ENCODE data around the gene ARHGAP9.
"Not testable (repeated sequence)": the region's sequence is repeated elsewhere in the genome, so short reads cannot be mapped to it uniquely, and the experiment has no call there.

The ARHGAP9 gene

GRCh38 chr12:57456145-57456700 lies 23.4 kb downstream of the ARHGAP9 start:
- peak; percentile 18 to 55 for DNase-seq

- no peak for DNase-seq
Measured at GRCh38 chr12:57455374-57456144, 24.1 kb downstream of the ARHGAP9 start.

GRCh38 chr12:57454566-57455373 lies 24.9 kb downstream of the ARHGAP9 start, which contains the start of gene INHBE:
TSS of gene INHBE (plus strand) at chr12:57455307. CDS start at chr12:57455537, 230 bp downstream.
- no peak for DNase-seq

GRCh38 chr12:57454213-57454565 lies 25.5 kb downstream of the ARHGAP9 start:
- no peak for DNase-seq

GRCh38 chr12:57452937-57453509 lies 26.6 kb downstream of the ARHGAP9 start:
- peak; percentile 65 to 73 for DNase-seq

- DNase-seq, result no peak
Measured at GRCh38 chr12:57452181-57452936, 27.3 kb downstream of the ARHGAP9 start.

- DNase-seq, result no peak
Measured at GRCh38 chr12:57451233-57451778, 28.4 kb downstream of the ARHGAP9 start.

- no peak for DNase-seq
Measured at GRCh38 chr12:57450057-57450456, 29.6 kb downstream of the ARHGAP9 start.

GRCh38 chr12:57449375-57449774 lies 30.3 kb downstream of the ARHGAP9 start:
- DNase-seq, result no peak

- DNase-seq, result no peak
Measured at GRCh38 chr12:57448669-57449068, 31.0 kb downstream of the ARHGAP9 start.

- no peak for DNase-seq
Measured at GRCh38 chr12:57446292-57446960, 33.2 kb downstream of the ARHGAP9 start.

- no peak for DNase-seq
Measured at GRCh38 chr12:57444744-57445143, 34.9 kb downstream of the ARHGAP9 start.

GRCh38 chr12:57444337-57444736 lies 35.3 kb downstream of the ARHGAP9 start:
- not testable (repeated sequence) for DNase-seq

GRCh38 chr12:57441846-57442427 lies 37.7 kb downstream of the ARHGAP9 start:
- DNase-seq, result no peak

- DNase-seq, result not testable (repeated sequence)
Measured at GRCh38 chr12:57441393-57441792, 38.3 kb downstream of the ARHGAP9 start.

- no peak for DNase-seq
Measured at GRCh38 chr12:57439762-57440266, 39.9 kb downstream of the ARHGAP9 start.

GRCh38 chr12:57438400-57438799 lies 41.3 kb downstream of the ARHGAP9 start:
- DNase-seq, result no peak

GRCh38 chr12:57435293-57435692 lies 44.4 kb downstream of the ARHGAP9 start:
- no peak for DNase-seq

GRCh38 chr12:57434517-57435223 lies 45.0 kb downstream of the ARHGAP9 start, which contains the start of gene INHBC:
TSS of gene INHBC (plus strand) at chr12:57434784. CDS start at chr12:57434887, 103 bp downstream.
- no peak for DNase-seq

- no peak for DNase-seq
Measured at GRCh38 chr12:57433370-57433769, 46.3 kb downstream of the ARHGAP9 start.
